HG03064 (cell line): ENCODE data around the gene BABAM2.

Experiments used
- ATAC-seq: cut with Tn5 transposase; IDR thresholded peaks from one replicate; pipeline ENCODE4 v1.9.1; 2021; ENCODE audit warnings: low read depth; ENCODE audit not compliant: unreplicated experiment

BABAM2 gene

GRCh38 chr2:28054916-28055315 is 164.4 kb downstream of the BABAM2 start:
- ATAC-seq, result no peak

GRCh38 chr2:28055325-28055970 is 164.9 kb downstream of the BABAM2 start:
- no peak for ATAC-seq

- ATAC-seq, result no peak
These were observed 168.3 kb downstream of the BABAM2 start for GRCh38 chr2:28058791-28059190.

DNA sequence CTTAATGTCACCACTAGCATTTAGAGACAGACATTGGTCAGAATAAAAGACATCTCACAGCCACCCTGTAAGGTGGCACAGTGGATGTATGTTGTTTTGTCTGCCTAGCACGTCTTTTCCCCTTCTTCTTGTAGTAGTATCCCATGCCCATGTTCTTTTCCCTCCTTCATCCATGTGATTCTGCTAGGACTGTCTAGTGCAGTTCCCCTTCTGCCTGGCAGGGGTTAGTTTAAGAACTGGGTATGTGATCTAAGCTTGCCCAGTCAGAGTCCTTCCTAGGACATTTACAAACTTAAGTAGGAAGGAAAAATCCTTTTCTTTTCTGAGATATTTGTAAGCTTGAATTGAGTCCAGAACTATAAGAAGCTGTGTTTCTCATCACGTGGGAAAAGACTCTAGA is 172.3 kb downstream of the BABAM2 start:
- no peak for ATAC-seq

DNA sequence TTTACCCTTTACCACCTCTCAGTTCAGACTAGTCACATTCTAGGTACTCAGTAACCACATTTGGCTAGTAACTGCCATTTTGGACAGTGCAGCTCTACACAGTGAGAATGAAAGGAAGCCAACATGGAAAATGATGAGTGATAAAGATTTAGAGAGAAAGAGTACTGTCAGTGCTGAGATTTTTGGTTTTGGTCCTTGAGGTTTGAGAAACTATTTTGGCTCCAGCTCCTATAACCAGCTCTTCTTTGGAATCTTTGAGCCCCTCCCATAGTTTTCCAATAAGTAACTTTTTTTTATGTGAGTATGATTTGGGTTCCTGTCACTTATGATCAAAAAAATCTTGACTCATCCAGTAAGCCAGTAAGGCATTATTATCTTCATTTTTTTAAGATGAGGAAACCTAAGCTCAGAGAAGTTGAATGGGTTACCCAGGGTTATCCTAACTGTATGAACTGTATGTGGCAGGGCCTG is 173.0 kb downstream of the BABAM2 start:
- no peak for ATAC-seq

DNA sequence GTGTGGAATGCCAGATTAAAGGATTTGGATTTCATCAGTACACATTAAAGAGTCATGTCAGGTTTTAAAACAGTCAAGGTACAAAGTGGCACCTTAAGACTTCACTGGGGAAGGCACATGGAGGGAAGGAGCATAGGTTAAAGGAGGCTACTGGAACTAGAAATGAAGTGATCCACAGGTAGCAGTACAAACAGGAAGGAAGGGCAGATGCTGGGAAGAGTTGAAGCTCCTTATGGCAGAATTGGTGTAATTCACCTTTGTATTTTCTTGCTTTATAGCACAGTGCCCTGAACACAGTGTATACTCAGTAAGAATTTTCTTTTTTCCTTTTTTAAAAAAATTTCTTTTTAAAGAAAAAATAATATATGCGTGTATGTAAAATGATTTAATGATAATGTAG is 177.1 kb downstream of the BABAM2 start:
- no peak for ATAC-seq

DNA sequence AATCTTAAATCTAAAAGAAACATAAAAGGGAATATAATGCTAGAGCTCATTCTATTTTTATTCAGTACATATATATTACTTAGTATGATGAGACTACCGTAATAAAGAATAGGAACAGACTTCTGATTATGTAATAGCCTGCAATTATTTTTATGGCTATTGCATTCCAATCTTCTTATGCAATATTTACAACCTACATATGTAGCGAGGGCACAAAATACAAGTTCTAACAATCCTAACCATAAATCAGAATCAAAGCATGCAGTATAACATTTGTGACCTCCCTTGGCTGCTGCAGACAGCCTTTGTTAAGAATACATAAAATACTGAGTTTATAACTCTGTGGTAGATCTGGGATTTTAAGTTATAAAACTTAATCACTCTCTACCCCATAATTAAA is 177.6 kb downstream of the BABAM2 start:
- ATAC-seq, result no peak

DNA sequence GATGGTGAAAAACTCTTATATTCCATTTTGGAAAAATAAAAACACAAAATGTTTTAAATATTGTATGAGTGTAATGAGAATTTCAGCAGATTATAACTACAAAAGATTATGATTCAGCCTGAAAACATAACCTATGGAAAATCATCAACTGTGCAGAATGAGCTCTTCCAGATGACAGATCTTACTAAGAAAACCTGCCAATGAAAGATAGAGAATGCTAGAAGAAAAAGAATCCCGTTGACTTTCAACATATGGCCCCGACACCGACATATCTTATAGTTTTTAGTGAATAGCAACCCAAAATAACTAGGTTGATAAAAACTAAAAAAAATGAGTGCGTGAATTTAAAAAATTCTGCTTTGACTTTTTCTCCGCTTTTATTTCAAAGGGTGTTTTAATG is 178.0 kb downstream of the BABAM2 start:
- no peak for ATAC-seq

DNA sequence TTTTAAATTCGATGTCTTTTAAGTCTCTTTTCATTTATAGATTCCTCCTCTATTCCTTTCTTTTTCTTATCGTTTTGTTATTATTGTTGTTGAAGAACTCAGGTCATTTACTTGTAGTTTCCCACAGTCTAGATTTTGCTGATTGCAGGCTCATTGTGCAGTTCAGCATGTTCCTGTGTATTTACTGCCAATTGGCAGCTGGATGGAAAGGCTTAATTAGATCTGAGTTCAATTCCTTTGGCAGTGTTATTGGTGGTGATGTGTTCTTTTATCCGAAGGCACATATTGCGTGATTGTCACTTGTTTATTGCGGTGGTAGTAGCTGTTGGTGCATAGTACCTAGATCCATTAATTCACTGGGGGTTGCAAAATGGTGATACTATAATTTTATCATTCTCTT is 180.7 kb downstream of the BABAM2 start:
- ATAC-seq, result no peak

DNA sequence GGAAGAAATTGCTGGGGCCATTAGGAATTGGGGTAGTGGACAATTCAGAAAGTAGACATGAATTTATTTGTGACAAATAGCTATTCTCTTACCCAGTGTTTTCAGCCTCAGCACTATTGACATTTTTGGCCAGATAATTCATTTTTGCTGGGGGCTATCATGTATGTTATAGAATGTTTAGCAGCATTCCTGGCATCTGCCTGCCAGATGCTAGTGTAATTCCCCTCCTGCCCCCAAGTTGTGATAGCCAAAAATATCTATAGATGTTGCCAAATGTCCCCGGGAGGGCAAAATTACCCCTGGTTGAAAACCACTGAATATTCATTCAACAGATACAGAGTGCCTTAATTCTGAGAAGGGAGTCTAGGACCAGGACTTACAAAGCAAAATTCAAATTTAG is 183.6 kb downstream of the BABAM2 start:
- ATAC-seq, result no peak

GRCh38 chr2:28080911-28081310 is 190.4 kb downstream of the BABAM2 start:
- ATAC-seq, result no peak

GRCh38 chr2:28082131-28082530 is 191.6 kb downstream of the BABAM2 start:
- no peak for ATAC-seq

DNA sequence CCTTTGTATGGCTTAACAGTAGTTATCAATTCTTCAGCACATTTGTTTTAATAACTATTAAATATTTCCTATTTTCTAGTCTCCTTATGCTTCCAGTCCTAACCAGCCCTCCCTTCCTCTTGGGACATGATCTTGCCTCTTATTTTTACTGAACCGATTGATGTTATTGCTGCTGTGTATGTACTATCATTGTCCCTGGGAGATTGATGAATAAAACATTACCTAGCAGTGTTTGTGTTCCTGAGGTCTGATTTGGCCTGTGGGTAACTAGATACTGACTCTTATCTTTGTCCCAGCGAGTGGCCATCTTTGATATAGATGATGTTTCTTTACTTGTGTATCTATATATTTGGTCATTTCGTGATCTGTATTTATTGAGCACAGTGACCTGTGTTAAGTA is 192.9 kb downstream of the BABAM2 start:
- ATAC-seq, result no peak

- ATAC-seq, result no peak
These were observed 194.0 kb downstream of the BABAM2 start for GRCh38 chr2:28084564-28084963.

- ATAC-seq, result no peak
These were observed 194.7 kb downstream of the BABAM2 start for GRCh38 chr2:28085201-28085600.

- no peak for ATAC-seq
These were observed 196.1 kb downstream of the BABAM2 start for GRCh38 chr2:28086611-28087010.

DNA sequence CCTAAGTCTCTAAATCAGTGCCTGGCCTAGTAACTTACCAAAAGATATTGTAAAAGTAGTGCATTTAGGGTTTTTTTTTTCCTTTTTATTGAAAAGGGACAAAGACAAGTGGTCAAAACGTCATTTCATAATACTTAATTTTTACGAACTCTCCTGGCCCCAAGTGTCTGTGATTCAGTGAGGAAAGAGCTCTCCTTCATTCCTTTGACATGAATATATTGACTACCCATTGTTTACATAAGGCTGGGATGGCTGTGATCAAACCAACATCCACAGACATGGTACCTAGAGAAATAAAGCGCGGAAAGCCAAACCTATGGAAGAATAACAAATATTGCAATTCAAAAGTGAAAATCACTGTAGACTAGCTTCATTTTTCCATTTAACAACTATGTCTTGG is 198.4 kb downstream of the BABAM2 start:
- no peak for ATAC-seq

GRCh38 chr2:28089486-28089885 is 199.0 kb downstream of the BABAM2 start:
- no peak for ATAC-seq

DNA sequence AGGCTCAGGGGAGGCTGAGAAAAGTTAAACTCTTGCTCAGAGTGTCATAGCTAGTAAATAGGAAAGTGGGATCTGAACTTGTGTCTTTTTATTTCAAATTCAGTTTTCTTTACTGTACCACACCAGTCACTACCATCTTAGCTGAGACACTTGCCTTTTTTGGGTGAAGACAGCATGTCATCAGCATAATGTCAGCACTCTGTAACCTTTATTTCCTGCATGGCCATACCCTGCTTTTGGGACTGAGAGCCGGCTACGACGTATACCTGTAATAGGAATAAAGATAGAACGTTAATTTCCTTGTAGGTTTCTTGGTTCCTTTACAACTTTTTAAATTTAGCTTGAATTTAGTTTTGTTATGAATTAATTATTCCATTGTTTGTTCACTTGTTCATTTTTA is 202.8 kb downstream of the BABAM2 start:
- no peak for ATAC-seq

DNA sequence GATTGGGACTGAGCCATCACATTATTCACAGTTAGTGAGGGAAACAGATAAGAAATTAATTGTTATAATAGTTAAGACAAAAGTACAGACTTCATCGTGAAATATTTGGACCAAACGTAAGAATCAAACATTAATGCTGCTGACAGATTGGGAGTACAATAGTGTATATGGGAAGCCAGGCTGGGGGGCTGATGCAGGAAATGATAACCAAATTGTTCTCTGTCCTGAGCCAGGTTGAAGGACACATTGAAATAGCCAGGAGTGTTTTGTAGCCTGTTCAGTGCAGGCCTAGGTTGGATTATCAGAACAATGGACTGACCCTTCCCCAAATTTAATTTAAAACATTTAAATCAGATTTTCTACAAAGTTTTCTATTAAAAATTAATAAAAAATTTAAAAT is 203.2 kb downstream of the BABAM2 start:
- no peak for ATAC-seq

DNA sequence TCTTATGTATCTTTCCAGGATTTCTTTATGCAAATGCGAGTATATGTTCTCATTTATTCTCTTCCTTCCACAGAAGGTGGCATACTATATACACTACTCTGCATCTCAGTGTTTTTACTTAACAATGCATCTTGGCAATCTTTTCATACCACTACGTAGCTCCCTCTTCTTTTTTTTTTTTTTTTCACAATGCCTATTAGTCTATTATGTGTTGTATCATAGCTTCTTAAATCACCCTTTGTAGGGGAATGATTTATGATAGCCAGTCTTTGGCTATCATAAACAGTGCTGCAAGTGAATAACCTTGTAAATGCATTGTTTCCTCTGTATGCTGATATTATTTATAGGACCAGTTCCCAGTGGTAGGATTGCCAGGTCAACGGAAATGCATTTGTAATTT is 204.2 kb downstream of the BABAM2 start:
- ATAC-seq, result no peak

- no peak for ATAC-seq
These were observed 205.1 kb downstream of the BABAM2 start for GRCh38 chr2:28095622-28096021.

DNA sequence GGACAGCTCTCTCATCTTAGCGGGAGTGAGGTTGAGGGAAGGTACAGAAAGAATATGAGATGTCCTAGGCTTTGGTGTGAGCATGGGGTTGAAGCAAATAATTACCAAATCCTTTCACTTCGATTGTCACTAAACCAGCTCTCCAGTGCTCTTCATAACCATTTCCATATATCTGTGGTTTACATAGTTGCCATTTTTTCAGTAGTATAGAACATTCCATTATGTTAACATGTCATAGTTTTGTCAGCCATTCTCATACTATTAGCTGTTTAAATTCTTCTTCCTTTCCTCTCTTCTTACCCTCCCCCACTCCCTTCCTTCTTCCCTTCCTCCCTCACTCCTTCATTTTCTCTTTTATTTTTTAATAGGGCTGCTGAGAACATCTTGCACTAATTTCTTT is 205.9 kb downstream of the BABAM2 start:
- no peak for ATAC-seq
